Measurements from ENCODE around the gene PLA2G7.

Gene PLA2G7

GRCh38 chr6:46661483-46661882, 73.7 kb downstream of the PLA2G7 start:
- H3K27ac ChIP-seq (ENCODE audit: low read depth, low read length) = no peak overlapping the region
- no peaks in the 10 kb centered on the region for H3K9me3 ChIP-seq (ENCODE audit: control insufficient read depth in 5 of 5, low read length in 5 of 5)
- no peak overlapping the region for H3K4me3 ChIP-seq (ENCODE audit: low read depth in 1 of 5, low read length in 5 of 5)
- no peak overlapping the region for H3K9ac ChIP-seq (ENCODE audit: low read length in 5 of 5)
- peaks cover 0 to 5% (median 3%) of the 10 kb centered on the region in 5 donors for H3K36me3 ChIP-seq (ENCODE audit: control insufficient read depth in 5 of 5, insufficient read depth in 5 of 5, low read length in 5 of 5)
- H3K4me1 ChIP-seq (ENCODE audit: control insufficient read depth in 5 of 5, insufficient read depth in 5 of 5, low read length in 5 of 5) = peaks cover 3 to 11% (median 10%) of the 10 kb centered on the region in 5 donors
- no peaks in the 10 kb centered on the region for H3K27me3 ChIP-seq (ENCODE audit: control insufficient read depth in 5 of 5, insufficient read depth in 4 of 5, low read length in 5 of 5)

GRCh38 chr6:46657642-46658041, 77.5 kb downstream of the PLA2G7 start:
- no peaks in the 10 kb centered on the region for H3K27me3 ChIP-seq (ENCODE audit: control insufficient read depth in 5 of 5, insufficient read depth in 4 of 5, low read length in 5 of 5)
- H3K4me1 ChIP-seq (ENCODE audit: control insufficient read depth in 5 of 5, insufficient read depth in 5 of 5, low read length in 5 of 5) = peaks cover 6 to 27% (median 19%) of the 10 kb centered on the region in 5 donors
- no peak overlapping the region for H3K4me3 ChIP-seq (ENCODE audit: low read depth in 1 of 5, low read length in 5 of 5)
- no peak overlapping the region for H3K27ac ChIP-seq (ENCODE audit: low read depth, low read length)
- H3K9ac ChIP-seq (ENCODE audit: low read length in 5 of 5) = no peak overlapping the region
- peaks cover 0 to 4% (median 0%) of the 10 kb centered on the region in 5 donors for H3K36me3 ChIP-seq (ENCODE audit: control insufficient read depth in 5 of 5, insufficient read depth in 5 of 5, low read length in 5 of 5)
- H3K9me3 ChIP-seq (ENCODE audit: control insufficient read depth in 5 of 5, low read length in 5 of 5) = no peaks in the 10 kb centered on the region

GRCh38 chr6:46655803-46656202, 79.4 kb downstream of the PLA2G7 start:
- Histone ChIP-seq H3K4me3 (ENCODE audit: low read depth in 1 of 5, low read length in 5 of 5) (no peak overlapping the region), H3K9me3 (ENCODE audit: control insufficient read depth in 5 of 5, low read length in 5 of 5) (no peaks in the 10 kb centered on the region), H3K4me1 (ENCODE audit: control insufficient read depth in 5 of 5, insufficient read depth in 5 of 5, low read length in 5 of 5) (peaks cover 4 to 25% (median 19%) of the 10 kb centered on the region in 5 donors), H3K27ac (ENCODE audit: low read depth, low read length) (no peak overlapping the region), H3K9ac (ENCODE audit: low read length in 5 of 5) (no peak overlapping the region), H3K36me3 (ENCODE audit: control insufficient read depth in 5 of 5, insufficient read depth in 5 of 5, low read length in 5 of 5) (peaks cover 0 to 2% (median 0%) of the 10 kb centered on the region in 5 donors), H3K27me3 (ENCODE audit: control insufficient read depth in 5 of 5, insufficient read depth in 4 of 5, low read length in 5 of 5) (no peaks in the 10 kb centered on the region)

All from subcutaneous abdominal adipose tissue (tissue), 5 donors.